GM12878 (cell line): ENCODE measurements around the gene DONSON. TPM values are rescaled to one million over a fixed set of nuclear protein-coding genes. Genes with fewer than 3 reads are reported as not detected.

ENCODE experiments used
- ATAC-seq: fragments of 200-7000 bp; cut with Tn5 transposase; 3 replicates; pipeline ENCODE4 v1.9.1; 2020; ENCODE audit warnings: mild to moderate bottlenecking, moderate library complexity
- BruUV-seq: library from RNA; stranded (reverse); fragments of 400-500 nt; replicated peaks from 2 replicates; lab custom pipeline; 2021; lab: Mats Ljungman, UMichigan
- CTCF ChIA-PET: fragments of 300-600 bp; sonication (Branson Sonifier 250); formaldehyde crosslinking; extraction: SDS; loops from one replicate; lab custom pipeline; 2021; ENCODE audit warnings: inconsistent platforms; lab: Yijun Ruan, JAX
- POLR2A ChIA-PET: fragments of 350-600 bp; formaldehyde crosslinking; extraction: SDS; loops from one replicate; lab custom pipeline; 2021; ENCODE audit warnings: inconsistent platforms; lab: Charles Lee
- RAD21 ChIA-PET: fragments of 300-600 bp; sonication (Branson Sonifier 250); formaldehyde crosslinking; loops from one replicate; lab custom pipeline; 2023; ENCODE audit warnings: antibody characterized with exemption; ENCODE audit not compliant: unreplicated experiment; lab: Charles Lee
- SMC1A ChIA-PET: fragments of 300-600 bp; sonication (Branson Sonifier 250); formaldehyde crosslinking; loops from one replicate; lab custom pipeline; 2023; ENCODE audit not compliant: unreplicated experiment, uncharacterized antibody; lab: Charles Lee
- DNase-seq: peaks from one replicate; pipeline ENCODE4 v3.0.0-alpha.2; 2011; ENCODE audit warnings: low read depth, low spot score
- FAIRE-seq: peaks from 3 replicates; lab custom pipeline; 2011; peaks lifted over from hg19 to GRCh38; lab: Jason Lieb, UNC
- H2AFZ ChIP-seq: 2 replicates; pipeline ENCODE4 v1.6.0; 2011; ENCODE audit warnings: low read depth, low read length, control low read depth; ENCODE audit not compliant: control insufficient read depth
- H3K27ac ChIP-seq: 2 replicates; pipeline ENCODE4 v1.5.1; 2011; ENCODE audit warnings: control low read depth; ENCODE audit not compliant: control insufficient read depth, insufficient read depth
- H3K27me3 ChIP-seq, 2 experiments: replicated peaks in 1 of 2; 2 replicates each; pipeline versions ENCODE4 v1.6.0 to v1.6.1; 2011; ENCODE audit warnings: low read length in 1 of 2; ENCODE audit not compliant: control insufficient read depth in 2 of 2, insufficient read depth in 2 of 2
- H3K36me3 ChIP-seq, 2 experiments: 2 replicates each; pipeline ENCODE4 v1.5.1; 2011; ENCODE audit warnings: low read length in 1 of 2; ENCODE audit not compliant: control insufficient read depth in 2 of 2, insufficient read depth in 2 of 2
- H3K4me1 ChIP-seq: 2 replicates; pipeline ENCODE4 v1.6.1; 2011; ENCODE audit warnings: mild to moderate bottlenecking, low read length, moderate library complexity, mixed read lengths; ENCODE audit not compliant: control insufficient read depth, insufficient read depth
- H3K4me2 ChIP-seq: 2 replicates; pipeline ENCODE4 v1.6.0; 2011; ENCODE audit warnings: control low read depth; ENCODE audit not compliant: control insufficient read depth, insufficient read depth
- H3K4me3 ChIP-seq: fragments of 200-600 bp; sonication (generic); 2 replicates; pipeline ENCODE4 v1.5.1; 2016
- H3K79me2 ChIP-seq: 2 replicates; pipeline ENCODE4 v1.6.0; 2011; ENCODE audit warnings: low read length; ENCODE audit not compliant: control insufficient read depth, insufficient read depth
- H3K9ac ChIP-seq: 2 replicates; pipeline ENCODE4 v1.8.0; 2011; ENCODE audit warnings: low read length, control low read depth, mixed read lengths; ENCODE audit not compliant: control insufficient read depth, insufficient read depth
- H3K9me3 ChIP-seq: replicated peaks from 3 replicates; pipeline ENCODE4 v1.5.1; 2011; ENCODE audit warnings: mild to moderate bottlenecking, low read length; ENCODE audit not compliant: control insufficient read depth, insufficient read depth
- H4K20me1 ChIP-seq: 2 replicates; pipeline ENCODE4 v1.6.0; 2011; ENCODE audit not compliant: control insufficient read depth, insufficient read depth
- CTCF ChIP-seq, 3 experiments: IDR thresholded peaks in 2 of 3; conservative IDR thresholded peaks in 1 of 3; 2 replicates each; pipeline ENCODE4 v1.5.1; 2011; ENCODE audit warnings: low read depth in 3 of 3, low read length in 3 of 3, mild to moderate bottlenecking in 3 of 3, control low read depth in 2 of 3, moderate library complexity in 2 of 3, inconsistent platforms in 1 of 3, mixed read lengths in 1 of 3; ENCODE audit not compliant: control insufficient read depth in 2 of 3, insufficient read depth in 1 of 3; ENCODE audit errors: extremely low read depth in 1 of 3
- EZH2 ChIP-seq: IDR thresholded peaks from 2 replicates; pipeline ENCODE4 v1.6.1; 2012; ENCODE audit warnings: low read depth, mild to moderate bottlenecking, control low read depth, inconsistent platforms, low read length, borderline replicate concordance; ENCODE audit not compliant: control insufficient read depth
- POLR2A ChIP-seq: IDR thresholded peaks from 2 replicates; pipeline ENCODE4 v1.6.1; 2011; ENCODE audit warnings: low read depth, mild to moderate bottlenecking, low read length
- POLR2AphosphoS2 ChIP-seq: IDR thresholded peaks from 2 replicates; pipeline ENCODE4 v1.6.1; 2011; ENCODE audit warnings: low read depth, mild to moderate bottlenecking, low read length, improper control_type of control experiment, moderate library complexity
- POLR2AphosphoS5 ChIP-seq: IDR thresholded peaks from 2 replicates; pipeline ENCODE4 v1.6.1; 2011; ENCODE audit warnings: mild to moderate bottlenecking, low read length, inconsistent platforms
- POU2F2 ChIP-seq: IDR thresholded peaks from 3 replicates; pipeline ENCODE4 v1.6.1; 2011; ENCODE audit warnings: low read depth, mild to moderate bottlenecking, low read length, borderline replicate concordance
- SRF ChIP-seq, 2 experiments: IDR thresholded peaks; 2 replicates each; pipeline ENCODE4 v1.6.1; 2011; ENCODE audit warnings: low read depth in 2 of 2, low read length in 2 of 2, mild to moderate bottlenecking in 1 of 2, moderate library complexity in 1 of 2
- WGBS: methylation state at CpG from one replicate; pipeline ENCODE4 v1.1.6; 2016; ENCODE audit warnings: low lambda C conversion rate; ENCODE audit not compliant: insufficient replicate concordance, insufficient coverage; ENCODE audit errors: missing lambda C conversion rate; 5-methylcytosine and 5-hydroxymethylcytosine counted together
- in situ Hi-C: fragments of 300-500 bp; cut with MboI; formaldehyde crosslinking; loops from 9 replicates; pipeline ENCODE4 v1.14.3; 2018; ENCODE audit warnings: mixed read lengths
- intact Hi-C: fragments of 100-400 bp; cut with micrococcal nuclease; formaldehyde crosslinking; loops from one replicate; pipeline ENCODE4 v1.14.2; 2022; ENCODE audit not compliant: unreplicated experiment
- polyA plus RNA-seq, 11 experiments: library from polyadenylated mRNA; depleted of rRNA in 4 of 11; unstranded in 6 of 11; stranded (reverse) in 5 of 11; fragments of >200 nt; fragmentation: Nextera tagmentation in 4 of 11; fragmentation: Illumina TruSeq in 1 of 11; extraction: Ambion mirVana in 4 of 11; extraction: Trizol in 1 of 11; gene quantifications; 1 replicate in 1 of 11; 2 replicates in 10 of 11; pipeline versions ENCODE4 v1.2.1 to v1.2.3, GENCODE V29; 2011 to 2016; ENCODE audit warnings: inconsistent platforms in 2 of 11, missing spikeins in 2 of 11, low read depth in 1 of 11
- total RNA-seq, 4 experiments: library from RNA; depleted of rRNA in 3 of 4; stranded (reverse); fragments of >200 nt in 3 of 4; fragmentation: Illumina TruSeq in 1 of 4; extraction: Trizol in 1 of 4; gene quantifications; 2 replicates each; pipeline versions ENCODE4 v1.2.1 to v1.2.3, GENCODE V29; 2013 to 2021

DONSON gene
- total and polyA plus RNA-seq, 10 of the 15 experiments (the other 5 are each of a cell fraction or from before 2014, with no cell fraction given) = 13.6 to 51.2 (median 32.2) TPM

- Histone ChIP-seq H3K36me3 (peaks cover 46 to 67% of the 10 kb centered on the region in 2 experiments), H3K9ac (no peak overlapping the region), H3K79me2 (peaks cover 75% of the 10 kb centered on the region), H3K27me3 (no peaks in the 10 kb centered on the region), H3K9me3 (peaks cover 21% of the 10 kb centered on the region; the same call in 2 of the 3 replicates), H2AFZ (no peak overlapping the region), H3K27ac (no peak overlapping the region), H3K4me2 (no peak overlapping the region), H3K4me1 (no peaks in the 10 kb centered on the region), H4K20me1 (peaks cover 2% of the 10 kb centered on the region; the same call in 1 of the 2 replicates), H3K4me3 (no peak overlapping the region)
- ChIA-PET CTCF (interaction anchor here (1.3 to 2.4 kb wide), 3 partner anchors 9 to 34 kb away, joined by 3 to 8 read pairs (median 3); no protein-coding TSS in a partner anchor), RAD21 (no interaction called here), SMC1A (interaction anchor here (1.0 to 5.6 kb wide), 3 partner anchors 10 to 18 kb away, joined by 3 to 23 read pairs (median 3); no protein-coding TSS in a partner anchor), POLR2A (interaction anchor here (0.5 to 1.2 kb wide), 5 partner anchors 8 to 40 kb away, joined by 3 to 5 read pairs (median 3); no protein-coding TSS in a partner anchor)
- ATAC-seq (no peak), FAIRE-seq (no peak), DNase-seq (no peak)
- in situ Hi-C loops = no loop called here
- peak; percentile 53; the same call in 1 of the 2 replicates for TF ChIP-seq POLR2A
- TF ChIP-seq POLR2AphosphoS5 = peak; percentile 63
- no peak for TF ChIP-seq SRF (IDR thresholded peaks at IDR 0.05; ENCODE audit: low read depth in 2 of 2, low read length in 2 of 2)
- intact Hi-C loops = no loop called here
- TSS peak; percentile 32 for BruUV-seq
- WGBS = 95% methylated on average over 18 of the region's 18 CpGs
Observed at GRCh38 chr21:33554236-33554981, 34.1 kb downstream of the DONSON start.

- Histone ChIP-seq H3K36me3 (peaks cover 46 to 68% of the 10 kb centered on the region in 2 experiments), H3K79me2 (peaks cover 88% of the 10 kb centered on the region), H3K4me1 (no peaks in the 10 kb centered on the region), H3K27me3 (no peaks in the 10 kb centered on the region), H3K9me3 (peaks cover 21% of the 10 kb centered on the region; the same call in 2 of the 3 replicates), H2AFZ (no peak overlapping the region), H3K9ac (no peak overlapping the region), H3K27ac (no peak overlapping the region), H4K20me1 (peaks cover 2% of the 10 kb centered on the region), H3K4me3 (no peak overlapping the region), H3K4me2 (no peak overlapping the region)
- DNase-seq (no peak), ATAC-seq (peak; percentile 5; the same call in 2 of the 3 replicates), FAIRE-seq (no peak)
- in situ Hi-C loops = no loop called here
- 98% methylated on average over 12 of the region's 12 CpGs for WGBS
- RAD21 ChIA-PET = no interaction called here
- POLR2A ChIA-PET = interaction anchor here (0.6 kb wide), 1 partner anchor 85 kb away, joined by 6 read pairs; no protein-coding TSS in a partner anchor
- CTCF ChIA-PET = no interaction called here
- 0 out of 3 replicates have a peak, but pooled peaks have one; percentile 7 for TF ChIP-seq POU2F2
- TF ChIP-seq POLR2AphosphoS2 = 0 out of 2 replicates have a peak, but pooled peaks have one; percentile 2
- peak; percentile 52 for TF ChIP-seq POLR2AphosphoS5
- no peak for TF ChIP-seq CTCF (IDR thresholded peaks at IDR 0.05 in 2 of 3, conservative IDR thresholded peaks at IDR 0.05 in 1 of 3; ENCODE audit: control insufficient read depth in 2 of 3, extremely low read depth in 1 of 3, insufficient read depth in 1 of 3, low read depth in 3 of 3, low read length in 3 of 3)
- TF ChIP-seq POLR2A = peak; percentile 51; the same call in 1 of the 2 replicates
- no peak for TF ChIP-seq EZH2
- no TSS peak for BruUV-seq
- SMC1A ChIA-PET = interaction anchor here (5.6 kb wide), 1 partner anchor 9 kb away, joined by 23 read pairs; no protein-coding TSS in a partner anchor
- intact Hi-C loops = no loop called here
Observed at GRCh38 chr21:33552999-33553598, 35.4 kb downstream of the DONSON start.
